Mammary epithelial cell (primary cell): Measurements from ENCODE around the gene BMF.

Source experiments
- EZH2 ChIP-seq: IDR thresholded peaks from 2 replicates; pipeline ENCODE4 v1.6.1; 2012; ENCODE audit warnings: low read length, inconsistent platforms, borderline replicate concordance
- TF ChIP-seq, protein P1 (sequence below), 2 donors: IDR thresholded peaks in 1 of 2; conservative IDR thresholded peaks in 1 of 2; 2 replicates each; pipeline ENCODE4 v1.5.1; 2011 to 2012; ENCODE audit warnings: inconsistent platforms in 2 of 2, low read length in 2 of 2, mild to moderate bottlenecking in 2 of 2, control low read depth in 1 of 2, low read depth in 1 of 2; ENCODE audit not compliant: insufficient read depth in 1 of 2; ENCODE audit errors: extremely low read depth in 1 of 2

DNA sequence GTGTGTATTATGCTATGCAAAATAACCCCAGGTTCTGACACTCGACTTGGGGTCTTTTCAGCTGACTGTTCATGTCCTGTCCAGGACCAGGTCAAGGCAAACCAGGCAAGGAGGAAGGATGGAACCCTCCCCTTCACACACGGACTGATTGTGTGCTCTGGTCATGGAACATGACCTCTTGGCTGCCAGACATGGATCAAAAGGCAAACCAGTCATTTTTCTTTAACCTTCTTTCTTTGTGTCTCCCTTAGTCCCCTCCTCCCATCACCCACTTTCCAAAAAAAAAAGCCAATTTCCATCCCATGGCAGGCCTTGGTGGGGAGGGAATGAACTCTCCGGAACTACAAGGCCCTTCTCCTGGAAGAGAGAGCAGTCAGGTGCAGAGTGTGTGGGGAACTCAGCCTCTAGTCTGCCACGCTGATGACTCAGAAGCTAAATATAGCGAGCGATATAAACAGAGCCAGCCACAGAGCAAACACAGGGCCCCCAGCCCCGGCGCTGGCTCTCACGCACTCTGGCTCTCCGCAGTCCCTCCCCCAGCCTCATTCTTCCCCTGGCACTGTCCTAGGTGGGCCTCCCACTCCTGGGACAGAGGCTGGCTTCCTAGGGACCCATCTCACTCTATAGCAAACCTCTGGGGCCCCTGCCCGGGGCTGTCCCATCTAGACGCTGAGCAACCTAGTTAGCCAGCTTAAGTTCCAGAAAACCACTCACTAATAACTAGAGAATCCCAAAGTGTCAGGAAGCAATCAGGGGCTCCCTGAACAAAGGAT, 10.0 kb downstream of the BMF start:
- TF ChIP-seq, protein P1, sequence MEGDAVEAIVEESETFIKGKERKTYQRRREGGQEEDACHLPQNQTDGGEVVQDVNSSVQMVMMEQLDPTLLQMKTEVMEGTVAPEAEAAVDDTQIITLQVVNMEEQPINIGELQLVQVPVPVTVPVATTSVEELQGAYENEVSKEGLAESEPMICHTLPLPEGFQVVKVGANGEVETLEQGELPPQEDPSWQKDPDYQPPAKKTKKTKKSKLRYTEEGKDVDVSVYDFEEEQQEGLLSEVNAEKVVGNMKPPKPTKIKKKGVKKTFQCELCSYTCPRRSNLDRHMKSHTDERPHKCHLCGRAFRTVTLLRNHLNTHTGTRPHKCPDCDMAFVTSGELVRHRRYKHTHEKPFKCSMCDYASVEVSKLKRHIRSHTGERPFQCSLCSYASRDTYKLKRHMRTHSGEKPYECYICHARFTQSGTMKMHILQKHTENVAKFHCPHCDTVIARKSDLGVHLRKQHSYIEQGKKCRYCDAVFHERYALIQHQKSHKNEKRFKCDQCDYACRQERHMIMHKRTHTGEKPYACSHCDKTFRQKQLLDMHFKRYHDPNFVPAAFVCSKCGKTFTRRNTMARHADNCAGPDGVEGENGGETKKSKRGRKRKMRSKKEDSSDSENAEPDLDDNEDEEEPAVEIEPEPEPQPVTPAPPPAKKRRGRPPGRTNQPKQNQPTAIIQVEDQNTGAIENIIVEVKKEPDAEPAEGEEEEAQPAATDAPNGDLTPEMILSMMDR (conservative IDR thresholded peaks at IDR 0.05 in 1 of 2, IDR thresholded peaks at IDR 0.05 in 1 of 2; ENCODE audit: extremely low read depth in 1 of 2, insufficient read depth in 1 of 2, low read depth in 1 of 2, low read length in 2 of 2): no peak
- TF ChIP-seq EZH2: no peak
